Measurements from ENCODE around the gene PRRC2B. TPM values are rescaled to one million over a fixed set of nuclear protein-coding genes. Genes with fewer than 3 reads are reported as not detected.
A peak's percentile ranks its signal among the peaks of the same experiment; 100 is the strongest.

Gene PRRC2B
- total and polyA plus RNA-seq, 2 of the 13 experiments (the other 11 are each of a cell fraction or from before 2014, with no cell fraction given) = 20.8 to 37.4 TPM

DNA sequence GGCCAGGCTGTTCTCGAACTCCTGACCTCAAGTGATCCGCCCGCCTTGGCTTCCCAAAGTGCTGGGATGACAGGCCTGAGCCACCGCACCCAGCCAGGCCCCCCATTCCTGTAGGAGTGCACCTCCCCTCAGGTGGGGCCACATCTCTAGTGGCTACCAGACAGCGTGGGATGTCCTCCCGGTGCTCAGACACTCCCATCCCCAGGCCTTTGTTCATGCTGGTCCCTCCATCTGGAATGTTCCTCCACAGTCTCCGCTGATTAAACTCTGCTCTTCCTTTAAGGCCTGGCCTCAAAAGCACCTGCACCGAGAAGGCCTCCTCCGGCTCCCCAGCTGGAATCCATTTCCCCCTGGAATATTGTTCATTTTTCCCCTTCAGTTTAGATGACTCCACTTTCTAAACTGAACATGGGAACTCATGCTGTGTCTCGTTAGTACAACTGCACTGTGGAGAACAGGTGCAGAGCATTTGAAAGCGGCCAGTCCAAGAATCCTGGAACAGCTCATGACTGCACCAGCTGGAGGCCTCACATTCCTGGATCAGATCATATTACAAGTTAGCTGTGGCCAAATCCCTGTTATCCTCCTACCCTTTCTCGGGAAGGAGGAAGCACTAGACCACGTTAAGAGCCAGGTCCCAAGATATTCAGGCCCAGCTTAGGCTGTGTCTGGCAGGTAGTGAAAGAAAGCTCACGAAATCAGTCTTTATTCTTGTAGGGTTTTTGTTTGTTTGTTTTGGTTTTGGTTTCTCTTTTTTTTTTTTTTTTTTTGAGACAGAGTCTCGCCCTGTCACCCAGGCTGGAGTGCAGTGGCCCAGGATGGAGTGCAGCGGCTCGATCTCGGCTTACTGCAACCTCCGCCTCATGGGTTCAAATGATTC lies 10.8 kb upstream of the PRRC2B start (continued):
- no peak for TF ChIP-seq ZNF235 (CRISPR knock-in tag; IDR thresholded peaks at IDR 0.05; ENCODE audit: borderline replicate concordance)
- TF ChIP-seq TEAD3 (CRISPR knock-in tag; optimal IDR thresholded peaks at IDR 0.05; ENCODE audit: borderline replicate concordance) = peak; percentile 99
- TF ChIP-seq ERF (CRISPR knock-in tag; IDR thresholded peaks at IDR 0.05) = 0 out of 2 replicates have a peak, but pooled peaks have one; percentile 22
- TF ChIP-seq ZFY (CRISPR knock-in tag; IDR thresholded peaks at IDR 0.05) = peak; percentile 54
- TF ChIP-seq SRY (CRISPR knock-in tag; IDR thresholded peaks at IDR 0.05) = 0 out of 2 replicates have a peak, but pooled peaks have one; percentile 30
- no peak for TF ChIP-seq SMARCC2 (IDR thresholded peaks at IDR 0.05)
- TF ChIP-seq PAF1 (CRISPR knock-in tag; IDR thresholded peaks at IDR 0.05) = no peak
- peak; percentile 99 for TF ChIP-seq SIX1 (CRISPR knock-in tag; IDR thresholded peaks at IDR 0.05; ENCODE audit: borderline replicate concordance)
- no peak for TF ChIP-seq RAD21 (CRISPR knock-in tag; IDR thresholded peaks at IDR 0.05)
- TF ChIP-seq ZNF264 (CRISPR knock-in tag; IDR thresholded peaks at IDR 0.05) = peak; percentile 65; the same call in 1 of the 2 replicates
- TF ChIP-seq FOXM1 (CRISPR knock-in tag; IDR thresholded peaks at IDR 0.05) = no peak
- 0 out of 2 replicates have a peak, but pooled peaks have one; percentile 21 for TF ChIP-seq RARA (CRISPR knock-in tag; IDR thresholded peaks at IDR 0.05)
- TF ChIP-seq, protein P1, sequence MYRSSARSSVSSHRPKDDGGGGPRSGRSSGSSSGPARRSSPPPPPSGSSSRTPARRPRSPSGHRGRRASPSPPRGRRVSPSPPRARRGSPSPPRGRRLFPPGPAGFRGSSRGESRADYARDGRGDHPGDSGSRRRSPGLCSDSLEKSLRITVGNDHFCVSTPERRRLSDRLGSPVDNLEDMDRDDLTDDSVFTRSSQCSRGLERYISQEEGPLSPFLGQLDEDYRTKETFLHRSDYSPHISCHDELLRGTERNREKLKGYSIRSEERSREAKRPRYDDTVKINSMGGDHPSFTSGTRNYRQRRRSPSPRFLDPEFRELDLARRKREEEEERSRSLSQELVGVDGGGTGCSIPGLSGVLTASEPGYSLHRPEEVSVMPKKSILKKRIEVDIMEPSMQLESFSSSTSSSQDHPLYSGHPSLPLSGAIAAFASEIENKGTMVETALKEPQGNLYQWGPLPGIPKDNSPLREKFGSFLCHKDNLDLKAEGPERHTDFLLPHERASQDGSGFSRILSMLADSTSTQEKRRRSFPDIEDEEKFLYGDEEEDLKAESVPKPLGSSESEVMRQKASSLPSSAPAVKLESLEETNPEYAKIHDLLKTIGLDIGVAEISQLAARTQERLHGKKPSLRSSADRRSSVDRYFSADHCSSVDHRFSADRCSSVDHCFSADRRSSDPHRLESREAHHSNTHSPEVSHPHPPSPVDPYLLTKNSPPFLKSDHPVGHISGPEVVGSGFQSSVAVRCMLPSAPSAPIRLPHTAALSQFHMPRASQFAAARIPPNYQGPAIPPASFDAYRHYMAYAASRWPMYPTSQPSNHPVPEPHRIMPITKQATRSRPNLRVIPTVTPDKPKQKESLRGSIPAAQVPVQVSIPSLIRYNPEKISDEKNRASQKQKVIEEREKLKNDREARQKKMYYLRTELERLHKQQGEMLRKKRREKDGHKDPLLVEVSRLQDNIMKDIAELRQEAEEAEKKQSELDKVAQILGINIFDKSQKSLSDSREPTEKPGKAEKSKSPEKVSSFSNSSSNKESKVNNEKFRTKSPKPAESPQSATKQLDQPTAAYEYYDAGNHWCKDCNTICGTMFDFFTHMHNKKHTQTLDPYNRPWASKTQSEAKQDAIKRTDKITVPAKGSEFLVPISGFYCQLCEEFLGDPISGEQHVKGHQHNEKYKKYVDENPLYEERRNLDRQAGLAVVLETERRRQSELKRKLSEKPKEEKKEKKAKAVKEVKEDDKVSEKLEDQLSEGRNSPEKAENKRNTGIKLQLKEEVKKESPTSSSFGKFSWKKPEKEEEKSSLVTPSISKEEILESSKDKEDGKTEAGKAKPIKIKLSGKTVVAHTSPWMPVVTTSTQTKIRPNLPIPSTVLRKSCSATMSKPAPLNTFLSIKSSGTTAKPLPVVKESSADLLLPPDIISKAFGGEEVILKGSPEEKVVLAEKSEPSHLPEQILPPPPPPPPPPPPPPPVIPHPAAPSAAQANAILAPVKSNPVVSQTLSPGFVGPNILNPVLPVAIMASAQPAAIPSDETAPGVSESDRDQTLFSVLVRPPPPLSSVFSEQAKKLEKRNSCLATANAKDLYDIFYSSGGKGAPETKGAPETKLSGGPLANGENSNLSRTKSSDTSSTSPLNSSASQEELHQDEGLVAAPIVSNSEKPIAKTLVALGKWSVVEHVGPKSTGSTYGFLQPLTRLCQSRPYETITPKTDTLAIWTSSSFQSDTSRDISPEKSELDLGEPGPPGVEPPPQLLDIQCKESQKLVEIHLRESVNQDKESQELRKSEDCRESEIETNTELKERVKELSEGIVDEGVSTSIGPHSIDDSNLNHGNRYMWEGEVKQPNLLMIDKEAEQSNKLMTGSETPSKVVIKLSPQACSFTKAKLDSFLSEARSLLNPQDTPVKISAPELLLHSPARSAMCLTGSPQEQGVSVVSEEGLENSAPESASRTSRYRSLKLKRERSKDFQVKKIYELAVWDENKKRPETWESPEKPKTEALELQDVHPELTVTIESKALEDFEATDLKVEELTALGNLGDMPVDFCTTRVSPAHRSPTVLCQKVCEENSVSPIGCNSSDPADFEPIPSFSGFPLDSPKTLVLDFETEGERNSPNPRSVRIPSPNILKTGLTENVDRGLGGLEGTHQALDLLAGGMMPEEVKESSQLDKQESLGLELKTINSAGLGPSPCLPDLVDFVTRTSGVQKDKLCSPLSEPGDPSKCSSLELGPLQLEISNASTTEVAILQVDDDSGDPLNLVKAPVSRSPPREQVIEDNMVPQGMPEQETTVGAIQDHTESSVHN (CRISPR knock-in tag; IDR thresholded peaks at IDR 0.05) = no peak
- TF ChIP-seq MBNL3 (CRISPR knock-in tag; conservative IDR thresholded peaks at IDR 0.05) = no peak
- TF ChIP-seq ZNF343 (CRISPR knock-in tag; IDR thresholded peaks at IDR 0.05) = no peak
- TF ChIP-seq, protein P2, sequence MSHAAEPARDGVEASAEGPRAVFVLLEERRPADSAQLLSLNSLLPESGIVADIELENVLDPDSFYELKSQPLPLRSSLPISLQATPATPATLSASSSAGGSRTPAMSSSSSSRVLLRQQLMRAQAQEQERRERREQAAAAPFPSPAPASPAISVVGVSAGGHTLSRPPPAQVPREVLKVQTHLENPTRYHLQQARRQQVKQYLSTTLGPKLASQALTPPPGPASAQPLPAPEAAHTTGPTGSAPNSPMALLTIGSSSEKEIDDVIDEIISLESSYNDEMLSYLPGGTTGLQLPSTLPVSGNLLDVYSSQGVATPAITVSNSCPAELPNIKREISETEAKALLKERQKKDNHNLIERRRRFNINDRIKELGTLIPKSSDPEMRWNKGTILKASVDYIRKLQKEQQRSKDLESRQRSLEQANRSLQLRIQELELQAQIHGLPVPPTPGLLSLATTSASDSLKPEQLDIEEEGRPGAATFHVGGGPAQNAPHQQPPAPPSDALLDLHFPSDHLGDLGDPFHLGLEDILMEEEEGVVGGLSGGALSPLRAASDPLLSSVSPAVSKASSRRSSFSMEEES (CRISPR knock-in tag; IDR thresholded peaks at IDR 0.05) = peak; percentile 50; the same call in 1 of the 2 replicates
- TF ChIP-seq, protein P3, sequence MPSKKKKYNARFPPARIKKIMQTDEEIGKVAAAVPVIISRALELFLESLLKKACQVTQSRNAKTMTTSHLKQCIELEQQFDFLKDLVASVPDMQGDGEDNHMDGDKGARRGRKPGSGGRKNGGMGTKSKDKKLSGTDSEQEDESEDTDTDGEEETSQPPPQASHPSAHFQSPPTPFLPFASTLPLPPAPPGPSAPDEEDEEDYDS (CRISPR knock-in tag; IDR thresholded peaks at IDR 0.05) = 0 out of 2 replicates have a peak, but pooled peaks have one; percentile 25
- TF ChIP-seq ZNF552 (CRISPR knock-in tag; IDR thresholded peaks at IDR 0.05; ENCODE audit: borderline replicate concordance) = no peak
- no peak for TF ChIP-seq TAF15 (IDR thresholded peaks at IDR 0.05; ENCODE audit: low read depth, low read length, poor library complexity, severe bottlenecking)
- TF ChIP-seq CC2D1A (CRISPR knock-in tag; IDR thresholded peaks at IDR 0.05) = peak; percentile 17; the same call in 1 of the 2 replicates
- peak; percentile 99 for TF ChIP-seq SIX4 (CRISPR knock-in tag; IDR thresholded peaks at IDR 0.05)
